ENCODE results near the gene UBE2G2.

DNA sequence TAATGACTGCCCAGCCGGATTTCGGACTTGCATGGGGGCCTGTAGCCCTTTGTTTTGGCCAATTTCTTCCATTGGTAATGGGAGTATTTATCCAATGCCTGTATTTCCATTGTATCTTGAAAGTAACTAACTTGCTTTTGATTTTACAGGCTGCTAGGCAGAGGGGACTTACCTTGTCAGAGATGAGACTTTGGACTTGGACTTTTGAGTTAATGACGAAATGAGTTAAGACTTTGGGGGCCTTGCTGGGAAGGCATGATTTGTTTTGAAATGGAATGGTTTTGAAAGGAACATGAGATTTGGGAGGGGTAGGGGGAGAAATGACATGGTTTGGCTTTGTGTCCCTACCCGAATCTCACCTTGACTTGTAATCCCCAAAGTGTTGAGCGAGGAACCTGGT, 9.6 kb downstream of the UBE2G2 start:
- no peak for TF ChIP-seq YY1 (IDR thresholded peaks at IDR 0.05; ENCODE audit: insufficient read depth, insufficient read length)
- no peak for TF ChIP-seq SUZ12 (IDR thresholded peaks at IDR 0.05; ENCODE audit: extremely low read depth, insufficient read depth, insufficient read length)
- no peak for TF ChIP-seq ZNF274 (IDR thresholded peaks at IDR 0.05; ENCODE audit: low read depth, low read length)

Measured in NT2/D1 (cell line).